GM12874 (cell line): ENCODE measurements around the gene MICAL3.

Experiments used
- TF ChIP-seq, protein P1 (sequence below): IDR thresholded peaks from 2 replicates; pipeline ENCODE4 v1.5.1; 2011; ENCODE audit warnings: low read depth, mild to moderate bottlenecking, control low read depth, low read length, moderate library complexity; ENCODE audit not compliant: insufficient read depth

MICAL3 gene

DNA sequence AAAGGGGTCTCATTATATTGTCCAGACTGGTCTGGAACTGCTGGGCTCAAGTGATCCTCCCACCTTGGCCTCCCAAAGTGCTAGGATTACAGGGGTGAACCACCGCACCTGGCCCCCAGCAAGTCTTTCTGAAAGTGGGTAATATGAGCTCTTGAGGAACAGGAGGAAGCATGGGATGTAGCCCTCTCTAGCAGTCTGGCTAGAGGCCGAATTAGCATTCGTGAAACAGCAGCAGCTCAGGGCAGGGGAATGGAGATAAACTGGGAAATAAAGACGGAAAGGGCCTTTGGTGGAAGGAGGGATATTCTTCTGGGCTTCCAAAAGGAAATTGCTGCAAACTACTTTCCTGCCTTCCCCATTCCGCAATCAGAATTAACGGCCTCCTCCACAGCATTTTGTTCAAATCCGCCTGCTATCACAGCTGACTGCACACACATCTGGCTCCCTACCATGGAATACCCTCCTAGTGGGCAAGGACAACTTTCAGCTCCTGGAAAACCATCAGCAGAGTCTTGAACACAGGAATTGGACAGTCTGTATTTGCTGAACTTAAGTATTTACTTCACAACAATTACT is 44.3 kb downstream of the MICAL3 start:
- TF ChIP-seq, protein P1, sequence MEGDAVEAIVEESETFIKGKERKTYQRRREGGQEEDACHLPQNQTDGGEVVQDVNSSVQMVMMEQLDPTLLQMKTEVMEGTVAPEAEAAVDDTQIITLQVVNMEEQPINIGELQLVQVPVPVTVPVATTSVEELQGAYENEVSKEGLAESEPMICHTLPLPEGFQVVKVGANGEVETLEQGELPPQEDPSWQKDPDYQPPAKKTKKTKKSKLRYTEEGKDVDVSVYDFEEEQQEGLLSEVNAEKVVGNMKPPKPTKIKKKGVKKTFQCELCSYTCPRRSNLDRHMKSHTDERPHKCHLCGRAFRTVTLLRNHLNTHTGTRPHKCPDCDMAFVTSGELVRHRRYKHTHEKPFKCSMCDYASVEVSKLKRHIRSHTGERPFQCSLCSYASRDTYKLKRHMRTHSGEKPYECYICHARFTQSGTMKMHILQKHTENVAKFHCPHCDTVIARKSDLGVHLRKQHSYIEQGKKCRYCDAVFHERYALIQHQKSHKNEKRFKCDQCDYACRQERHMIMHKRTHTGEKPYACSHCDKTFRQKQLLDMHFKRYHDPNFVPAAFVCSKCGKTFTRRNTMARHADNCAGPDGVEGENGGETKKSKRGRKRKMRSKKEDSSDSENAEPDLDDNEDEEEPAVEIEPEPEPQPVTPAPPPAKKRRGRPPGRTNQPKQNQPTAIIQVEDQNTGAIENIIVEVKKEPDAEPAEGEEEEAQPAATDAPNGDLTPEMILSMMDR, result no peak

DNA sequence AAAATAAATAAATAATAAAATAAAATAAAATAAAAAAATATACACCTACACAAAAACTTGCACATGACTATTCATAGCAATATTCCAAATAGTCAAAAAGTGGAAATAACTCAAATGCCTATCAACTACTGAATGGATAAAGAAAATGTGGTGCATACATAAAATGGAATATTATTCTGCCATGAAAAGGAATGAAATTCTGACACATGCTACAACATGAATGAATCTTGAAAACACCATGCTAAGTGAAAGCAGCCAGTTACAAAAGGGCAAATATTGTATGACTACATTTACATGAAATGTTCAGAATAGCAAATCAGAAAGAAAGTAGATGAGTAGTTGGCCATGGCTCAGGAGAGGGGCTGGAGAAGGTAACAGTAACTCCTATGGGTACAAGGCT is 46.3 kb downstream of the MICAL3 start:
- TF ChIP-seq, protein P1, result no peak

DNA sequence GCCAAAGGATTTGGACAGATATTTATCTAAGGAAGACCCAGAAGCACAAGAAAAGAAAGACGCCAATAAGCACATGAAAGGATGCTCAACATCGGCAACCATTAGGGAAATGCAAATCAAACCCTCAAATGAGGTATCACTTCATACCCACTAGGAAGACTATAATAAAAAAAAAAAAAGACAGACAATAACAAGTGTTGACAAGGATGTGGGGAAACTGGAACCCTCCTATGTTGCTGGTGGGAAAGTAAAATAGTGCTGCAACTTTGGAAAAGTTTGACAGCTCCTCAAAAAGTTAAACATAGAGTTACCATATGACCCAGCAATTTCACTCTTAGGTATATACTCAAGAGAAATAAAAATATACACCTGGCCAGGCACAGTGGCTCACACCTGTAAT is 47.0 kb downstream of the MICAL3 start:
- TF ChIP-seq, protein P1, result no peak

DNA sequence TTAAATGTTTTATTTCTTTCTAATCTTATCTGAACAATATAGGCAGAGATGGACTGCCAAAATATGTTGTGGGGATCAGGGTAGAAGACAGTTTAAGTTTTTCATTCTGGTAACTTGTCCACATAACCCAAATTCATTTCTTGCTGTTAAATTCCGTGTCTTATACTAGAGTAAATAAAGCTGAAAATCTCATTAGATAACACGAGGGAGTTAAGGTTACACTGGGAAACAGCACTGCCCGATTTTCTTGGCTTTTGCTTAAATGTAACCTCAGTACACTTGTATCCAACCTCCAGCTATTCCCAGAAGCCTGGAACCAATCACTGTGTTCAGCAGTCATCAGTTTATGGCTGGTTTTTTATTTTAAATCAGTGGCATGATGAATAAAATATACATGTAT is 48.2 kb downstream of the MICAL3 start:
- TF ChIP-seq, protein P1, result no peak

DNA sequence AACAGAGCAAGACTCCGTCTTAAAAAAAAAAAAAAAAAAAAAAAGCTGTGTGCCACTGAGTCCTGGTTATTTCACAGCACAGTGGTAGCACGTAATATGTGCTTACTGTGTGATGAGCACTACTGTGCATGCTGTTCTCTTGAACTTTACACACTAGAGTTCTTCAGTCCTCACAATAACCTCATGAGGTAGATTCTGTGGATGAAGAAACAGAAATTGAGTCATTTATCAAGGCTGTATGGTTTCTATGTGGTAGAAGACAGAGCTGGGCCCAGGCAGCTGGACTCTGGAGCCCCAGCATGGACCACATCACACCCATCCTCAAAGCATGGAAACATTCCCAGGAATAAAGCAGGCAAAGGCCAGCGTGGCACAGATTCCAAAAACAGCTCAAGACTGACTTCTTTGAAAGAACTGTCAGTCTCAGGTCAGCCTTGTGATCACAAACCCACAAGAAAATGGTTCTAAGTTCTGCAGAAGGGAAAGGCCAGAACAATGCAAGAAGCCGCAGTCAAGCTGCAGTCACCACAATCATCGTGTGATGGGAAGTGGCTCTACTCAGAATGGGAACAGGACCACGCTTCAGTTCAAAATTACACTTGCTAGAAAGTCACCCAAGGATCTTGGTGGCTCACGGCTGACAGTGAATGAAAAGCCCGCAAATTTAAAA is 49.5 kb downstream of the MICAL3 start:
- TF ChIP-seq, protein P1, result no peak

DNA sequence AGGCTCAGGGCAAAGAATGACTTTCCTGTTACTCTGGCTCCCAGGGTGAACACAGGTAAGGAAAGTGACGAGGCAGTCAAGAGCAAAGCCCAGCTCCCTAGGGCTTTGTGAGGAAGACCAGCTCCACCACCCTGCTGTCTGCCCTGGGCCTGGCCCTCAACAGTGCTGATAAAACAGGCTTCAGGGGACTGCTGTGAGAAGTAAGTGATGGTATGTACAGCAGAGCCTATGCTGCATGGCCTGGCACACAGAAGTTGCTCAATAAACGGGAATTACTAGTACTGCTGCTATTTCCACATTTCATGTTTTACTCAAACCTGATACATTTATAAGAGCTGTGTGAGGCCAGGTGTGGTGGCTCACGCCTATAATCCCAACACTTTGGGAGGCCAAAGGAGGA is 50.3 kb downstream of the MICAL3 start:
- TF ChIP-seq, protein P1, result no peak

DNA sequence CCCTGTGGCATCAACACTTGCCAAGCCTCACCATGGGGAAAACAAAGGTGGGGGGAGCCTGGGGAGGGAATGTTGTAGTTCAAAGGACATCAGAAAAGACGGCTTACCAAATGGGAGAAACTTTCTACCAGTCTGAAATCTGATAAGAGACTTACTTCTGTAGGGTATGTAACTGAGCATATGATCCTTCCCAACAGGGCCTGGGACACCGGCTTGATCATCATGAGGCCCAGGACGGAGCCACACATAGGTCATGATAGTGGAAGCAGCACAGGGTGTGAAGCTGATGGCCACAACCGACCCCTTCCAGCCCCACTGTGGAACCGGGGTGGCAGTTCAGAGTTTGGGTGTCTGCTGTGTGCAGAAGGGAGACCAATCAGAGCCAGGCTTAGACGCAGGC is 51.1 kb downstream of the MICAL3 start:
- TF ChIP-seq, protein P1, result no peak
